HepG2 (cell line): ENCODE results near the gene HSPA1L. TPM values are rescaled to one million over a fixed set of nuclear protein-coding genes. Genes with fewer than 3 reads are reported as not detected.

Experiments
- ARHGAP35 ChIP-seq: sonication (generic); formaldehyde crosslinking; IDR thresholded peaks from 2 replicates; pipeline ENCODE4 v1.9.0; 2022; ENCODE audit warnings: mild to moderate bottlenecking, inconsistent platforms, moderate library complexity, missing genetic modification reagents, borderline replicate concordance
- ATF7-NPFF ChIP-seq: sonication (generic); formaldehyde crosslinking; IDR thresholded peaks from 2 replicates; pipeline ENCODE4 v1.8.1; 2023; ENCODE audit warnings: mild to moderate bottlenecking, low read depth, missing genetic modification reagents, moderate library complexity
- ETV5 ChIP-seq: IDR thresholded peaks from 2 replicates; pipeline ENCODE4 v1.6.1; 2018; ENCODE audit warnings: missing biosample characterization, missing genetic modification reagents, inconsistent platforms, borderline replicate concordance
- REPIN1 ChIP-seq: sonication (generic); formaldehyde crosslinking; IDR thresholded peaks from 2 replicates; pipeline ENCODE4 v1.8.0; 2022; ENCODE audit warnings: missing genetic modification reagents, low read depth, mild to moderate bottlenecking, borderline replicate concordance
- TBP ChIP-seq: sonication (generic); formaldehyde crosslinking; IDR thresholded peaks from 2 replicates; pipeline ENCODE4 v1.5.0; 2020; ENCODE audit warnings: missing genetic modification reagents
- ZBTB7A ChIP-seq: sonication (generic); formaldehyde crosslinking; IDR thresholded peaks from 2 replicates; pipeline ENCODE4 v1.8.0; 2022; ENCODE audit warnings: mild to moderate bottlenecking, missing genetic modification reagents
- ZNF124 ChIP-seq: sonication (generic); formaldehyde crosslinking; IDR thresholded peaks from 2 replicates; pipeline ENCODE4 v1.4.0; 2020; ENCODE audit warnings: missing genetic modification reagents
- polyA plus RNA-seq, 8 experiments: library from polyadenylated mRNA; depleted of rRNA in 3 of 8; stranded (reverse) in 7 of 8; unstranded in 1 of 8; fragments of >200 nt; fragmentation: Illumina TruSeq in 4 of 8; extraction: Trizol in 4 of 8; gene quantifications; 2 replicates each; pipeline versions ENCODE4 v1.2.1 to v1.2.3, GENCODE V29; 2011 to 2016; ENCODE audit warnings: low read depth in 4 of 8, missing spikeins in 1 of 8, mixed read lengths in 1 of 8; ENCODE audit not compliant: insufficient read depth in 1 of 8
- total RNA-seq, 5 experiments: library from RNA; depleted of rRNA; stranded (reverse); fragments of >200 nt; fragmentation: Illumina TruSeq; extraction: Trizol; gene quantifications; 2 replicates each; pipeline ENCODE4 v1.2.3, GENCODE V29; 2016; ENCODE audit warnings: low read depth in 1 of 5
- TF ChIP-seq, protein P1 (sequence below): sonication (generic); formaldehyde crosslinking; IDR thresholded peaks from 2 replicates; pipeline ENCODE4 v1.8.0; 2022; ENCODE audit warnings: missing genetic modification reagents, mild to moderate bottlenecking, moderate library complexity, borderline replicate concordance
- TF ChIP-seq, protein P2 (sequence below): sonication (generic); formaldehyde crosslinking; IDR thresholded peaks from 2 replicates; pipeline ENCODE4 v1.8.0; 2022; ENCODE audit warnings: mild to moderate bottlenecking, missing genetic modification reagents, borderline replicate concordance
- TF ChIP-seq, protein P3 (sequence below): IDR thresholded peaks from 2 replicates; pipeline ENCODE4 v1.6.1; 2018; ENCODE audit warnings: missing genetic modification reagents, mild to moderate bottlenecking, missing compliant biosample characterization
- TF ChIP-seq, protein P4 (sequence below): sonication (generic); formaldehyde crosslinking; IDR thresholded peaks from 2 replicates; pipeline ENCODE4 v1.4.0; 2020; ENCODE audit warnings: mild to moderate bottlenecking, missing genetic modification reagents
- TF ChIP-seq, protein P5 (sequence below): sonication (generic); formaldehyde crosslinking; IDR thresholded peaks from 2 replicates; pipeline ENCODE4 v1.8.1; 2023; ENCODE audit warnings: mild to moderate bottlenecking, missing genetic modification reagents, borderline replicate concordance

The HSPA1L gene
- total and polyA plus RNA-seq, 2 of the 13 experiments (the other 11 are each of a cell fraction or from before 2014, with no cell fraction given) = 0.55 to 1.0 TPM

DNA sequence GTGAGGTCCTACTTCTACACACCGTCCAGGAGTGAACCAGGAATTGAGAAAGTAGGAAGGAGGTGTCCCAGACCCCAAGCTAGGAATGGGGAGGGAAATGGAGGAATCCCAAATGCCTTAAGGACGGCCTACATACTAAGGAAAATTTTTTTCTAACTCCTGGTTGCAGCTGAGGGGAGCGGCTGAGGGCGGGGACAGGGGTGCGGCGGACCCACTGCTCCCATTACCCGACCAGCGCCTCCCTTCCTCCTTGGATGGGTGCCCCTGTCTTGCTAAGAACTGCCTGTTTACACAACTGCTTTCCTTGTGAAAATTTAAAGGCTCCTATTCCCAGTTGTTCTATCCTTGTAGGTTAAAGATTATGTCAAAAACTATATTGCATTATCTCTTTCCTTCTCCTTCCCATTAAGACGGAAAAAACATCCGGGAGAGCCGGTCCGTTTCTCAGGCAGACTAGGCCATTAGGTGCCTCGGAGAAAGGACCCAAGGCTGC is 11.8 kb upstream of the HSPA1L start (continued):
- TF ChIP-seq, protein P1, sequence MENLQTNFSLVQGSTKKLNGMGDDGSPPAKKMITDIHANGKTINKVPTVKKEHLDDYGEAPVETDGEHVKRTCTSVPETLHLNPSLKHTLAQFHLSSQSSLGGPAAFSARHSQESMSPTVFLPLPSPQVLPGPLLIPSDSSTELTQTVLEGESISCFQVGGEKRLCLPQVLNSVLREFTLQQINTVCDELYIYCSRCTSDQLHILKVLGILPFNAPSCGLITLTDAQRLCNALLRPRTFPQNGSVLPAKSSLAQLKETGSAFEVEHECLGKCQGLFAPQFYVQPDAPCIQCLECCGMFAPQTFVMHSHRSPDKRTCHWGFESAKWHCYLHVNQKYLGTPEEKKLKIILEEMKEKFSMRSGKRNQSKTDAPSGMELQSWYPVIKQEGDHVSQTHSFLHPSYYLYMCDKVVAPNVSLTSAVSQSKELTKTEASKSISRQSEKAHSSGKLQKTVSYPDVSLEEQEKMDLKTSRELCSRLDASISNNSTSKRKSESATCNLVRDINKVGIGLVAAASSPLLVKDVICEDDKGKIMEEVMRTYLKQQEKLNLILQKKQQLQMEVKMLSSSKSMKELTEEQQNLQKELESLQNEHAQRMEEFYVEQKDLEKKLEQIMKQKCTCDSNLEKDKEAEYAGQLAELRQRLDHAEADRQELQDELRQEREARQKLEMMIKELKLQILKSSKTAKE (CRISPR knock-in tag) = no peak
- TF ChIP-seq, protein P2, sequence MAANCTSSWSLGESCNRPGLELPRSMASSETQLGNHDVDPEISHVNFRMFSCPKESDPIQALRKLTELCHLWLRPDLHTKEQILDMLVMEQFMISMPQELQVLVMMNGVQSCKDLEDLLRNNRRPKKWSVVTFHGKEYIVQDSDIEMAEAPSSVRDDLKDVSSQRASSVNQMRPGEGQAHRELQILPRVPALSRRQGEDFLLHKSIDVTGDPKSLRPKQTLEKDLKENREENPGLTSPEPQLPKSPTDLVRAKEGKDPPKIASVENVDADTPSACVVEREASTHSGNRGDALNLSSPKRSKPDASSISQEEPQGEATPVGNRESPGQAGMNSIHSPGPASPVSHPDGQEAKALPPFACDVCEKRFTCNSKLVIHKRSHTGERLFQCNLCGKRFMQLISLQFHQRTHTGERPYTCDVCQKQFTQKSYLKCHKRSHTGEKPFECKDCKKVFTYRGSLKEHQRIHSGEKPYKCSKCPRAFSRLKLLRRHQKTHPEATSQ (CRISPR knock-in tag) = 0 out of 2 replicates have a peak, but pooled peaks have one; percentile 69
- TF ChIP-seq, protein P3, sequence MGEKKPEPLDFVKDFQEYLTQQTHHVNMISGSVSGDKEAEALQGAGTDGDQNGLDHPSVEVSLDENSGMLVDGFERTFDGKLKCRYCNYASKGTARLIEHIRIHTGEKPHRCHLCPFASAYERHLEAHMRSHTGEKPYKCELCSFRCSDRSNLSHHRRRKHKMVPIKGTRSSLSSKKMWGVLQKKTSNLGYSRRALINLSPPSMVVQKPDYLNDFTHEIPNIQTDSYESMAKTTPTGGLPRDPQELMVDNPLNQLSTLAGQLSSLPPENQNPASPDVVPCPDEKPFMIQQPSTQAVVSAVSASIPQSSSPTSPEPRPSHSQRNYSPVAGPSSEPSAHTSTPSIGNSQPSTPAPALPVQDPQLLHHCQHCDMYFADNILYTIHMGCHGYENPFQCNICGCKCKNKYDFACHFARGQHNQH = no peak
- TF ChIP-seq, protein P4, sequence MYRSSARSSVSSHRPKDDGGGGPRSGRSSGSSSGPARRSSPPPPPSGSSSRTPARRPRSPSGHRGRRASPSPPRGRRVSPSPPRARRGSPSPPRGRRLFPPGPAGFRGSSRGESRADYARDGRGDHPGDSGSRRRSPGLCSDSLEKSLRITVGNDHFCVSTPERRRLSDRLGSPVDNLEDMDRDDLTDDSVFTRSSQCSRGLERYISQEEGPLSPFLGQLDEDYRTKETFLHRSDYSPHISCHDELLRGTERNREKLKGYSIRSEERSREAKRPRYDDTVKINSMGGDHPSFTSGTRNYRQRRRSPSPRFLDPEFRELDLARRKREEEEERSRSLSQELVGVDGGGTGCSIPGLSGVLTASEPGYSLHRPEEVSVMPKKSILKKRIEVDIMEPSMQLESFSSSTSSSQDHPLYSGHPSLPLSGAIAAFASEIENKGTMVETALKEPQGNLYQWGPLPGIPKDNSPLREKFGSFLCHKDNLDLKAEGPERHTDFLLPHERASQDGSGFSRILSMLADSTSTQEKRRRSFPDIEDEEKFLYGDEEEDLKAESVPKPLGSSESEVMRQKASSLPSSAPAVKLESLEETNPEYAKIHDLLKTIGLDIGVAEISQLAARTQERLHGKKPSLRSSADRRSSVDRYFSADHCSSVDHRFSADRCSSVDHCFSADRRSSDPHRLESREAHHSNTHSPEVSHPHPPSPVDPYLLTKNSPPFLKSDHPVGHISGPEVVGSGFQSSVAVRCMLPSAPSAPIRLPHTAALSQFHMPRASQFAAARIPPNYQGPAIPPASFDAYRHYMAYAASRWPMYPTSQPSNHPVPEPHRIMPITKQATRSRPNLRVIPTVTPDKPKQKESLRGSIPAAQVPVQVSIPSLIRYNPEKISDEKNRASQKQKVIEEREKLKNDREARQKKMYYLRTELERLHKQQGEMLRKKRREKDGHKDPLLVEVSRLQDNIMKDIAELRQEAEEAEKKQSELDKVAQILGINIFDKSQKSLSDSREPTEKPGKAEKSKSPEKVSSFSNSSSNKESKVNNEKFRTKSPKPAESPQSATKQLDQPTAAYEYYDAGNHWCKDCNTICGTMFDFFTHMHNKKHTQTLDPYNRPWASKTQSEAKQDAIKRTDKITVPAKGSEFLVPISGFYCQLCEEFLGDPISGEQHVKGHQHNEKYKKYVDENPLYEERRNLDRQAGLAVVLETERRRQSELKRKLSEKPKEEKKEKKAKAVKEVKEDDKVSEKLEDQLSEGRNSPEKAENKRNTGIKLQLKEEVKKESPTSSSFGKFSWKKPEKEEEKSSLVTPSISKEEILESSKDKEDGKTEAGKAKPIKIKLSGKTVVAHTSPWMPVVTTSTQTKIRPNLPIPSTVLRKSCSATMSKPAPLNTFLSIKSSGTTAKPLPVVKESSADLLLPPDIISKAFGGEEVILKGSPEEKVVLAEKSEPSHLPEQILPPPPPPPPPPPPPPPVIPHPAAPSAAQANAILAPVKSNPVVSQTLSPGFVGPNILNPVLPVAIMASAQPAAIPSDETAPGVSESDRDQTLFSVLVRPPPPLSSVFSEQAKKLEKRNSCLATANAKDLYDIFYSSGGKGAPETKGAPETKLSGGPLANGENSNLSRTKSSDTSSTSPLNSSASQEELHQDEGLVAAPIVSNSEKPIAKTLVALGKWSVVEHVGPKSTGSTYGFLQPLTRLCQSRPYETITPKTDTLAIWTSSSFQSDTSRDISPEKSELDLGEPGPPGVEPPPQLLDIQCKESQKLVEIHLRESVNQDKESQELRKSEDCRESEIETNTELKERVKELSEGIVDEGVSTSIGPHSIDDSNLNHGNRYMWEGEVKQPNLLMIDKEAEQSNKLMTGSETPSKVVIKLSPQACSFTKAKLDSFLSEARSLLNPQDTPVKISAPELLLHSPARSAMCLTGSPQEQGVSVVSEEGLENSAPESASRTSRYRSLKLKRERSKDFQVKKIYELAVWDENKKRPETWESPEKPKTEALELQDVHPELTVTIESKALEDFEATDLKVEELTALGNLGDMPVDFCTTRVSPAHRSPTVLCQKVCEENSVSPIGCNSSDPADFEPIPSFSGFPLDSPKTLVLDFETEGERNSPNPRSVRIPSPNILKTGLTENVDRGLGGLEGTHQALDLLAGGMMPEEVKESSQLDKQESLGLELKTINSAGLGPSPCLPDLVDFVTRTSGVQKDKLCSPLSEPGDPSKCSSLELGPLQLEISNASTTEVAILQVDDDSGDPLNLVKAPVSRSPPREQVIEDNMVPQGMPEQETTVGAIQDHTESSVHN (CRISPR knock-in tag) = no peak
- TF ChIP-seq REPIN1 (CRISPR knock-in tag) (no peak), ARHGAP35 (CRISPR knock-in tag) (no peak), ZBTB7A (CRISPR knock-in tag) (no peak), ETV5 (no peak), TBP (CRISPR knock-in tag) (no peak), ATF7-NPFF (CRISPR knock-in tag) (no peak; the same call in 1 of the 2 replicates), ZNF124 (CRISPR knock-in tag) (no peak)
- TF ChIP-seq, protein P5, sequence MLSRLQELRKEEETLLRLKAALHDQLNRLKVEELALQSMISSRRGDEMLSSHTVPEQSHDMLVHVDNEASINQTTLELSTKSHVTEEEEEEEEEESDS = no peak
